Natural killer cell (primary cell): ENCODE data around the gene DGUOK. TPM values are rescaled to one million over a fixed set of nuclear protein-coding genes. Genes with fewer than 3 reads are reported as not detected.

ENCODE experiments used
- ATAC-seq, 3 donors: fragments of 150-1000 bp in 2 of 3; fragments of 200-7000 bp in 1 of 3; cut with Tn5 transposase; 1 replicate in 1 of 3; 2 replicates in 2 of 3; pipeline ENCODE4 v1.10.0; 2021; ENCODE audit warnings: mild to moderate bottlenecking in 2 of 3, moderate library complexity in 2 of 3
- DNase-seq, 2 donors: peaks; one replicate each; pipeline versions ENCODE4 v3.0.0 to v3.0.0-alpha.2; 2013 to 2021; ENCODE audit warnings: mixed read lengths in 1 of 2
- H3K27ac ChIP-seq: one replicate; pipeline ENCODE4 v1.5.1; 2013; ENCODE audit warnings: mild to moderate bottlenecking, low read length
- H3K27me3 ChIP-seq: one replicate; pipeline ENCODE4 v1.6.1; 2013; ENCODE audit warnings: low read length; ENCODE audit not compliant: control insufficient read depth, insufficient read depth
- H3K36me3 ChIP-seq: one replicate; pipeline ENCODE4 v1.6.1; 2013; ENCODE audit warnings: low read length; ENCODE audit not compliant: control insufficient read depth, insufficient read depth
- H3K4me1 ChIP-seq: one replicate; pipeline ENCODE4 v1.6.1; 2013; ENCODE audit warnings: low read length; ENCODE audit not compliant: control insufficient read depth, insufficient read depth
- H3K4me3 ChIP-seq: one replicate; pipeline ENCODE4 v1.5.1; 2013; ENCODE audit warnings: low read length
- H3K9me3 ChIP-seq: one replicate; pipeline ENCODE4 v1.6.1; 2013; ENCODE audit warnings: low read length; ENCODE audit not compliant: control insufficient read depth, insufficient read depth
- H3K27ac Mint-ChIP-seq, 2 donors: one replicate each; pipeline ENCODE4 v1.8.0; 2022; ENCODE audit warnings: mild to moderate bottlenecking in 2 of 2, mixed read lengths in 2 of 2, moderate library complexity in 1 of 2
- H3K27me3 Mint-ChIP-seq, 2 donors: one replicate each; pipeline ENCODE4 v1.8.0; 2022; ENCODE audit warnings: low read depth in 2 of 2, mixed read lengths in 2 of 2
- H3K36me3 Mint-ChIP-seq: one replicate; pipeline ENCODE4 v1.8.0; 2022; ENCODE audit warnings: mixed read lengths
- H3K4me1 Mint-ChIP-seq, 2 donors: one replicate each; pipeline ENCODE4 v1.8.0; 2022; ENCODE audit warnings: mixed read lengths in 2 of 2
- H3K4me3 Mint-ChIP-seq: one replicate; pipeline ENCODE4 v1.8.0; 2022; ENCODE audit warnings: mild to moderate bottlenecking, moderate library complexity, mixed read lengths
- H3K9me3 Mint-ChIP-seq, 2 donors: one replicate each; pipeline ENCODE4 v1.8.0; 2022; ENCODE audit warnings: mixed read lengths in 2 of 2
- WGBS: methylation state at CpG from one replicate; pipeline ENCODE4 v1.1.7; 2013; ENCODE audit warnings: missing lambda C conversion rate; ENCODE audit not compliant: insufficient coverage; 5-methylcytosine and 5-hydroxymethylcytosine counted together
- intact Hi-C: fragments of 100-400 bp; cut with micrococcal nuclease; formaldehyde crosslinking; loops from one replicate; pipeline ENCODE4 v1.14.2; 2022
- total RNA-seq, 4 donors: library from RNA; stranded (reverse); fragments of 120-200 nt in 1 of 4; gene quantifications; one replicate each; pipeline versions ENCODE4 v1.2.3 to v1.2.4, GENCODE V29; 2013 to 2022
- TF ChIP-seq, protein P1 (sequence below): fragments of 200-600 bp; IDR thresholded peaks from one replicate; pipeline ENCODE4 v1.8.0; 2022; ENCODE audit warnings: antibody characterized with exemption

The DGUOK gene
- total RNA-seq, 3 donors from 2014 or later (not counting 1 experiment from before 2014, with no cell fraction given), result 47.6 to 56.8 (median 54.8) TPM

DNA sequence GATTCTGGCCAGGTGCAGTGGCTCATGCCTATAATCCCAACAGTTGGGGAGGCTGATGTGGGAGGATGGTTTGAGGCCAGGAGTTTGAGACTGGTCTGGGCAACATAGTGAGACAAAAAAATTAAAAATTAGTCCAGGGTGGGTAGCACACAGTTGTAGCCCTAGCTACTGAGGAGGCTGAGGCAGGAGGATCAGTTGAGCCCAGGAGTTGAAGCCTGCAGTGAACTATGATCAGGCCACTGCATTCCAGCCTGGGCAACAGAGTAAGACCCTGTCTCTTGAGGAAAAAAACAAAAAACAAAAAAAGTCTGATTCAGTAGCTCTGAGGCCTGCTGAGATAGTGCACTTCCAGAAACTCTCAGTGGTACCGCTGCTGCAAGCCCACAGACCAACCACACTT is 50.1 kb downstream of the DGUOK start:
- ATAC-seq, result no peak
- no peaks in the 10 kb centered on the region for H3K36me3 Mint-ChIP-seq
- WGBS, result 96% methylated on average over 1 of the region's 1 CpG
- intact Hi-C loops, result no loop called here
- no peak overlapping the region for H3K27ac Mint-ChIP-seq
- Histone ChIP-seq H3K9me3 (no peaks in the 10 kb centered on the region), H3K36me3 (no peaks in the 10 kb centered on the region), H3K4me3 (no peak overlapping the region), H3K27me3 (peaks cover 5% of the 10 kb centered on the region), H3K27ac (no peak overlapping the region), H3K4me1 (peaks cover 34% of the 10 kb centered on the region)
- no peaks in the 10 kb centered on the region for H3K9me3 Mint-ChIP-seq
- TF ChIP-seq, protein P1, sequence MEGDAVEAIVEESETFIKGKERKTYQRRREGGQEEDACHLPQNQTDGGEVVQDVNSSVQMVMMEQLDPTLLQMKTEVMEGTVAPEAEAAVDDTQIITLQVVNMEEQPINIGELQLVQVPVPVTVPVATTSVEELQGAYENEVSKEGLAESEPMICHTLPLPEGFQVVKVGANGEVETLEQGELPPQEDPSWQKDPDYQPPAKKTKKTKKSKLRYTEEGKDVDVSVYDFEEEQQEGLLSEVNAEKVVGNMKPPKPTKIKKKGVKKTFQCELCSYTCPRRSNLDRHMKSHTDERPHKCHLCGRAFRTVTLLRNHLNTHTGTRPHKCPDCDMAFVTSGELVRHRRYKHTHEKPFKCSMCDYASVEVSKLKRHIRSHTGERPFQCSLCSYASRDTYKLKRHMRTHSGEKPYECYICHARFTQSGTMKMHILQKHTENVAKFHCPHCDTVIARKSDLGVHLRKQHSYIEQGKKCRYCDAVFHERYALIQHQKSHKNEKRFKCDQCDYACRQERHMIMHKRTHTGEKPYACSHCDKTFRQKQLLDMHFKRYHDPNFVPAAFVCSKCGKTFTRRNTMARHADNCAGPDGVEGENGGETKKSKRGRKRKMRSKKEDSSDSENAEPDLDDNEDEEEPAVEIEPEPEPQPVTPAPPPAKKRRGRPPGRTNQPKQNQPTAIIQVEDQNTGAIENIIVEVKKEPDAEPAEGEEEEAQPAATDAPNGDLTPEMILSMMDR, result no peak
- H3K4me3 Mint-ChIP-seq, result no peak overlapping the region
- H3K27me3 Mint-ChIP-seq, result peaks cover 30 to 31% of the 10 kb centered on the region in 2 donors
- DNase-seq, result no peak
- peaks cover 28 to 35% of the 10 kb centered on the region in 2 donors for H3K4me1 Mint-ChIP-seq

DNA sequence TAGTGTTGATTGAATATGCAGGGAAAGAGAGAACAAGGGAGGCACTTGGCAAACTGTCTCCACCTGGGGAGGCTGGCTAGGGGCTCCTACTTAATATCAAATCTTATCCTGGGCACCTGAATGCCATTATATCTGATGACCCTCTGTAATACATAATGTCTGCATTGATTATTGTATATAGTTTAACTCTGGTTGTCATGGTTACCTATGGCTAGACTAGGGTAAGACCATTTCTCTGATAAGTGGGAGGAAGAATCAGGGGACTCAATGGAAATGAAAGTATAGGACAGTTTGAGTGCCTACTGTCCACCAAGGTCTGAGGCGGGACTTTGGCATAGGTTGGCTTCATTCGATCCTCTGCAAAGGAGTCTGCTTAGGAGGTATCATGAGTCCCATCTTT is 50.8 kb downstream of the DGUOK start:
- H3K27me3 ChIP-seq, result peaks cover 5% of the 10 kb centered on the region
- H3K4me1 ChIP-seq, result peaks cover 30% of the 10 kb centered on the region
- H3K9me3 ChIP-seq, result no peaks in the 10 kb centered on the region
- H3K4me1 Mint-ChIP-seq, result peaks cover 24 to 33% of the 10 kb centered on the region in 2 donors
- TF ChIP-seq, protein P1, result no peak
- no peaks in the 10 kb centered on the region for H3K36me3 Mint-ChIP-seq
- H3K27ac ChIP-seq, result no peak overlapping the region
- no peak overlapping the region for H3K27ac Mint-ChIP-seq
- intact Hi-C loops, result no loop called here
- H3K27me3 Mint-ChIP-seq, result peaks cover 34 to 35% of the 10 kb centered on the region in 2 donors
- ATAC-seq (no peak), DNase-seq (no peak)
- no peaks in the 10 kb centered on the region for H3K9me3 Mint-ChIP-seq
- H3K4me3 Mint-ChIP-seq, result no peak overlapping the region
- no peak overlapping the region for H3K4me3 ChIP-seq
- H3K36me3 ChIP-seq, result no peaks in the 10 kb centered on the region
- WGBS, result 100% methylated on average over 2 of the region's 2 CpGs

DNA sequence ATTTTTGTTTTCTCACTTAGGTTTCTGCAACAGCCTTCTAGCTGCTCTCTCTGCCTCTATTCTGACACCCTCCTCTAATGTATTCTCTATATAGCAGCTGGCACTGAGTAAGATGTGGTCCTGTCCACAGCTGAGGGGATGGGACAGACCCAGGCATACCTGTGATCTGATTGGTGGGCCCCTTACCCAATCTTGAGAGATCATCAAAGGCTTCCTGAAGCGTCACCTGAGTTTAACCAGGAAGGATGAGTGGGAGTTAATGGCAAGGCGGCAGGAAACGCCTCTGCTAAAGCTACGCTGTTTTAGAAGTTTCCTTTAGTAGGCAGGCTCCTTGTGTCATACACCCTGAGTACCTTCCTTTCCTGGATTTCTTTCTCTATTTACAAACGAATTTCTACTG is 52.3 kb downstream of the DGUOK start:
- 10% methylated on average over 5 of the region's 5 CpGs for WGBS
- intact Hi-C loops, result no loop called here
- Mint-ChIP-seq H3K27ac (peak overlapping the region in 1 of 2 donors; percentile 41), H3K4me3 (no peak overlapping the region), H3K9me3 (no peaks in the 10 kb centered on the region), H3K4me1 (peaks cover 33 to 35% of the 10 kb centered on the region in 2 donors), H3K27me3 (peaks cover 36 to 38% of the 10 kb centered on the region in 2 donors), H3K36me3 (no peaks in the 10 kb centered on the region)
- Histone ChIP-seq H3K4me1 (peaks cover 32% of the 10 kb centered on the region), H3K4me3 (no peak overlapping the region), H3K27ac (no peak overlapping the region), H3K36me3 (no peaks in the 10 kb centered on the region), H3K27me3 (peaks cover 5% of the 10 kb centered on the region), H3K9me3 (no peaks in the 10 kb centered on the region)
- TF ChIP-seq, protein P1, result no peak
- peak in 2 of 3 donors; percentile 58 to 65 for ATAC-seq
- DNase-seq, result peak in 1 of 2 donors; percentile 86

DNA sequence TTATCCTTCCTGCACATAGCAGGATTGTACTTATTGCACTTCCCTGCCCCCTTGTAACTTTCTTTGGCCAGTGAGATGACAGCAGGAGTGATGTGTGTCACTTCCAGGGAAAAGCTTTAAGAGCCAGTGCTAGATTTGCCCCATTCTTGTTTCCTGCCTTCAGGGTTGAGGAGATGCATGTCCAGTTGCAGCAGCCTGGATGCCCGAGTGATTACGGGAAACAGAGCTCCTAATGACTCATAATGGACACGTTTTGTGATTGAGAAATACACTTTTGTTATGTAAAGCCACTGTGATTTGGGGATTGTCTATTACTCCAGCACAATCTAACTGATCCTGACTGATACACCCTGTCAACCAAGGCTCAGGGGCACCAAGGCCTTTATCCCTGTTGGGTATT is 53.0 kb downstream of the DGUOK start:
- ATAC-seq (no peak), DNase-seq (no peak)
- intact Hi-C loops, result loop anchor here (10.0 kb wide), 1 partner anchor 165 kb away; the partner anchor contains the start of gene BOLA3
- Histone ChIP-seq H3K4me1 (peaks cover 36% of the 10 kb centered on the region), H3K4me3 (no peak overlapping the region), H3K27me3 (peaks cover 5% of the 10 kb centered on the region), H3K36me3 (no peaks in the 10 kb centered on the region), H3K9me3 (no peaks in the 10 kb centered on the region), H3K27ac (no peak overlapping the region)
- Mint-ChIP-seq H3K9me3 (no peaks in the 10 kb centered on the region), H3K27me3 (peaks cover 36 to 38% of the 10 kb centered on the region in 2 donors), H3K4me1 (peaks cover 33 to 37% of the 10 kb centered on the region in 2 donors), H3K4me3 (no peak overlapping the region), H3K36me3 (no peaks in the 10 kb centered on the region), H3K27ac (no peak overlapping the region)
- TF ChIP-seq, protein P1, result no peak
- WGBS, result 72% methylated on average over 3 of the region's 3 CpGs
